Measurements from ENCODE around the gene CCNL1. TPM values are rescaled to one million over a fixed set of nuclear protein-coding genes. Genes with fewer than 3 reads are reported as not detected.
"Not testable (repeated sequence)": the region's sequence is repeated elsewhere in the genome, so short reads cannot be mapped to it uniquely, and the experiment has no call there.

CCNL1 gene
- polyA plus RNA-seq, 1 donor from 2014 or later = 186 TPM

GRCh38 chr3:157104521-157104920 is 55.4 kb downstream of the CCNL1 start:
- Histone ChIP-seq H3K79me2 (replicated peaks; ENCODE audit: insufficient read depth, low read length) (no peaks in the 10 kb centered on the region), H3K4me2 (ENCODE audit: low read length) (no peak overlapping the region)

GRCh38 chr3:157103860-157104259 is 56.1 kb downstream of the CCNL1 start:
- H3K79me2 ChIP-seq (replicated peaks; ENCODE audit: insufficient read depth, low read length) = no peaks in the 10 kb centered on the region
- no peaks in the 10 kb centered on the region for H3K36me3 ChIP-seq (ENCODE audit: insufficient read depth, low read length)
- H3K27ac ChIP-seq (ENCODE audit: low read length) = no peak overlapping the region
- H3F3A ChIP-seq (ENCODE audit: insufficient read depth, low read length, poor library complexity, severe bottlenecking) = no peaks in the 10 kb centered on the region
- H3K9ac ChIP-seq (ENCODE audit: low read length) = no peak overlapping the region
- TF ChIP-seq SMC3 (conservative IDR thresholded peaks at IDR 0.05; ENCODE audit: poor library complexity) (no peak), CTCF (IDR thresholded peaks at IDR 0.05; ENCODE audit: poor library complexity, severe bottlenecking) (no peak), EP300 (conservative IDR thresholded peaks at IDR 0.05; ENCODE audit: poor library complexity, severe bottlenecking) (no peak), POLR2AphosphoS5 (IDR thresholded peaks at IDR 0.05) (no peak), TAF1 (IDR thresholded peaks at IDR 0.05; ENCODE audit: low read depth) (no peak), MXI1 (conservative IDR thresholded peaks at IDR 0.05; ENCODE audit: poor library complexity, severe bottlenecking) (no peak), EZH2 (IDR thresholded peaks at IDR 0.05; ENCODE audit: borderline replicate concordance, insufficient read depth, low read length, poor library complexity, severe bottlenecking) (no peak), RAD21 (conservative IDR thresholded peaks at IDR 0.05) (no peak), REST (IDR thresholded peaks at IDR 0.05; ENCODE audit: borderline replicate concordance) (no peak)
- no peak overlapping the region for H3K4me2 ChIP-seq (ENCODE audit: low read length)
- H3K27me3 ChIP-seq (ENCODE audit: insufficient read depth, low read depth, low read length) = no peaks in the 10 kb centered on the region
- H2AFZ ChIP-seq (ENCODE audit: low read depth, low read length) = no peak overlapping the region
- no peaks in the 10 kb centered on the region for H3K9me3 ChIP-seq (ENCODE audit: low read length)
- H4K20me1 ChIP-seq (ENCODE audit: insufficient read depth) = no peaks in the 10 kb centered on the region
- no peaks in the 10 kb centered on the region for H3K9me2 ChIP-seq (ENCODE audit: insufficient read depth, low read length)
- no peak overlapping the region for H3K4me3 ChIP-seq (ENCODE audit: low read length)

More at GRCh38 chr3:157104521-157104920, 55.4 kb downstream of the CCNL1 start:
- H3K27ac ChIP-seq (ENCODE audit: low read length) = no peak overlapping the region
- no peak overlapping the region for H2AFZ ChIP-seq (ENCODE audit: low read depth, low read length)
- H3K9ac ChIP-seq (ENCODE audit: low read length) = no peak overlapping the region
- H3K36me3 ChIP-seq (ENCODE audit: insufficient read depth, low read length) = no peaks in the 10 kb centered on the region
- no peaks in the 10 kb centered on the region for H3K9me2 ChIP-seq (ENCODE audit: insufficient read depth, low read length)
- no peaks in the 10 kb centered on the region for H3K9me3 ChIP-seq (ENCODE audit: low read length)
- H3K4me3 ChIP-seq (ENCODE audit: low read length) = no peak overlapping the region
- no peak for TF ChIP-seq TAF1 (IDR thresholded peaks at IDR 0.05; ENCODE audit: low read depth)
- H4K20me1 ChIP-seq (ENCODE audit: insufficient read depth) = no peaks in the 10 kb centered on the region
- no peaks in the 10 kb centered on the region for H3F3A ChIP-seq (ENCODE audit: insufficient read depth, low read length, poor library complexity, severe bottlenecking)
- H3K27me3 ChIP-seq (ENCODE audit: insufficient read depth, low read depth, low read length) = no peaks in the 10 kb centered on the region

- H3K79me2 ChIP-seq (replicated peaks; ENCODE audit: insufficient read depth, low read length) = no peaks in the 10 kb centered on the region
- no peak overlapping the region for H3K4me2 ChIP-seq (ENCODE audit: low read length)
- H3K9me2 ChIP-seq (ENCODE audit: insufficient read depth, low read length) = no peaks in the 10 kb centered on the region
- H3F3A ChIP-seq (ENCODE audit: insufficient read depth, low read length, poor library complexity, severe bottlenecking) = no peaks in the 10 kb centered on the region
- H3K9ac ChIP-seq (ENCODE audit: low read length) = no peak overlapping the region
- H3K27ac ChIP-seq (ENCODE audit: low read length) = no peak overlapping the region
- H4K20me1 ChIP-seq (ENCODE audit: insufficient read depth) = no peaks in the 10 kb centered on the region
- H3K36me3 ChIP-seq (ENCODE audit: insufficient read depth, low read length) = no peaks in the 10 kb centered on the region
- no peaks in the 10 kb centered on the region for H3K9me3 ChIP-seq (ENCODE audit: low read length)
- no peak overlapping the region for H3K4me3 ChIP-seq (ENCODE audit: low read length)
- H2AFZ ChIP-seq (ENCODE audit: low read depth, low read length) = no peak overlapping the region
- TF ChIP-seq EZH2 (IDR thresholded peaks at IDR 0.05; ENCODE audit: borderline replicate concordance, insufficient read depth, low read length, poor library complexity, severe bottlenecking) (no peak), REST (IDR thresholded peaks at IDR 0.05; ENCODE audit: borderline replicate concordance) (no peak)
- H3K27me3 ChIP-seq (ENCODE audit: insufficient read depth, low read depth, low read length) = no peaks in the 10 kb centered on the region
Observed at GRCh38 chr3:157103280-157103679, 56.7 kb downstream of the CCNL1 start.

- H3K4me2 ChIP-seq (ENCODE audit: low read length); H3K9me3 ChIP-seq (ENCODE audit: low read length); H2AFZ ChIP-seq (ENCODE audit: low read depth, low read length); H3K27ac ChIP-seq (ENCODE audit: low read length); H3K36me3 ChIP-seq (ENCODE audit: insufficient read depth, low read length); H4K20me1 ChIP-seq (ENCODE audit: insufficient read depth); H3K9ac ChIP-seq (ENCODE audit: low read length); H3K4me3 ChIP-seq (ENCODE audit: low read length); H3K9me2 ChIP-seq (ENCODE audit: insufficient read depth, low read length); H3K79me2 ChIP-seq (replicated peaks; ENCODE audit: insufficient read depth, low read length); H3F3A ChIP-seq (ENCODE audit: insufficient read depth, low read length, poor library complexity, severe bottlenecking); H3K27me3 ChIP-seq (ENCODE audit: insufficient read depth, low read depth, low read length): not testable (repeated sequence)
Observed at GRCh38 chr3:157102595-157102994, 57.4 kb downstream of the CCNL1 start.
